ENCODE measurements around the gene HAT1. TPM values are rescaled to one million over a fixed set of nuclear protein-coding genes. Genes with fewer than 3 reads are reported as not detected.

HAT1 gene
- total RNA-seq, 4 donors from 2014 or later = 21.8 to 39.4 (median 24.6) TPM

GRCh38 chr2:171889333-171889732 lies 32.9 kb upstream of the HAT1 start:
- no peak for TF ChIP-seq EP300 (IDR thresholded peaks at IDR 0.05)
- TF ChIP-seq POLR2AphosphoS5 (IDR thresholded peaks at IDR 0.05) = no peak
- TF ChIP-seq CTCF (IDR thresholded peaks at IDR 0.05) = no peak
- TF ChIP-seq POLR2A (IDR thresholded peaks at IDR 0.05; ENCODE audit: low read depth) = no peak
- no peak overlapping the region for H3K4me3 ChIP-seq
- H3K9me3 ChIP-seq = no peaks in the 10 kb centered on the region
- no peak for DNase-seq (ENCODE audit: extremely low spot score)
- no peak overlapping the region for H3K27ac ChIP-seq (replicated peaks in 1 of 4)
- 98% methylated on average over 2 of the region's 2 CpGs for WGBS
- H3K4me1 ChIP-seq = peaks cover 0 to 40% (median 37%) of the 10 kb centered on the region in 4 donors
- intact Hi-C loops (cut with DNase I) = no loop called here
- peaks cover 0 to 8% (median 3%) of the 10 kb centered on the region in 4 donors for H3K36me3 ChIP-seq
- H3K27me3 ChIP-seq = no peaks in the 10 kb centered on the region

GRCh38 chr2:171889808-171890207 lies 32.5 kb upstream of the HAT1 start:
- WGBS = 62% methylated on average over 1 of the region's 1 CpG
- intact Hi-C loops (cut with DNase I) = no loop called here
- H3K9me3 ChIP-seq = no peaks in the 10 kb centered on the region

GRCh38 chr2:171893196-171893823 lies 29.0 kb upstream of the HAT1 start:
- TF ChIP-seq CTCF (IDR thresholded peaks at IDR 0.05) (peak in 1 of 3 experiments; percentile 18), POLR2AphosphoS5 (IDR thresholded peaks at IDR 0.05) (no peak)
- intact Hi-C loops (cut with DNase I) = no loop called here
- no peak for DNase-seq (ENCODE audit: extremely low spot score)
- H3K4me1 ChIP-seq = peaks cover 5 to 68% (median 57%) of the 10 kb centered on the region in 4 donors
- WGBS = 36% methylated on average over 7 of the region's 7 CpGs
- peak overlapping the region; percentile 74 to 95 (median 89) for H3K4me3 ChIP-seq
- no peaks in the 10 kb centered on the region for H3K9me3 ChIP-seq
- H3K27me3 ChIP-seq = no peaks in the 10 kb centered on the region
- peaks cover 0 to 7% (median 2%) of the 10 kb centered on the region in 4 donors for H3K36me3 ChIP-seq
- H3K27ac ChIP-seq (replicated peaks in 1 of 4) = peak overlapping the region; percentile 85 to 88 (median 86)

More at GRCh38 chr2:171889808-171890207, 32.5 kb upstream of the HAT1 start:
- Histone ChIP-seq H3K27ac (replicated peaks in 1 of 4) (no peak overlapping the region), H3K4me3 (no peak overlapping the region), H3K27me3 (no peaks in the 10 kb centered on the region), H3K36me3 (peaks cover 0 to 8% (median 3%) of the 10 kb centered on the region in 4 donors), H3K4me1 (peaks cover 3 to 42% (median 42%) of the 10 kb centered on the region in 4 donors)
- TF ChIP-seq POLR2A (IDR thresholded peaks at IDR 0.05; ENCODE audit: low read depth) (no peak), EP300 (IDR thresholded peaks at IDR 0.05) (no peak), POLR2AphosphoS5 (IDR thresholded peaks at IDR 0.05) (no peak), CTCF (IDR thresholded peaks at IDR 0.05) (no peak)
- DNase-seq (ENCODE audit: extremely low spot score) = no peak

GRCh38 chr2:171893824-171894611 lies 28.2 kb upstream of the HAT1 start, which contains the start of gene SLC25A12:
Gene SLC25A12 (minus strand): TSS chr2:171894244. CDS start chr2:171894214, 30 bp downstream.
- Histone ChIP-seq H3K4me3 (peak within 1 kb of the TSS; percentile 74 to 95 (median 89)), H3K27ac (replicated peaks in 1 of 4) (peak within 1 kb of the TSS; percentile 85 to 88 (median 86)), H3K36me3 (peaks cover 0 to 7% (median 2%) of the 10 kb centered on the region in 4 donors), H3K4me1 (peaks cover 5 to 68% (median 56%) of the 10 kb centered on the region in 4 donors), H3K9me3 (no peaks in the 10 kb centered on the region), H3K27me3 (no peaks in the 10 kb centered on the region)
- WGBS = under 1% methylated on average over 12 of the region's 63 CpGs
- DNase-seq (ENCODE audit: extremely low spot score) = peak; percentile 93
- intact Hi-C loops (cut with DNase I) = loop anchor here (1.0 kb wide), 1 partner anchor 27 kb away; no protein-coding TSS in a partner anchor
- peak; percentile 68 to 79 for TF ChIP-seq POLR2AphosphoS5 (IDR thresholded peaks at IDR 0.05)
- TF ChIP-seq POLR2A (IDR thresholded peaks at IDR 0.05; ENCODE audit: low read depth) = peak; percentile 50
- no peak for TF ChIP-seq CTCF (IDR thresholded peaks at IDR 0.05)
